Stimulated activated CD8-positive, alpha-beta memory T cell treated with anti-CD3 and anti-CD28 coated beads, Interleukin-4, amount 100 ng/mL, for 4 hours (primary cell): ENCODE data around the gene RCCD1.

ENCODE experiments used
- DNase-seq, 2 donors: peaks; one replicate each; pipeline ENCODE4 v3.0.0-alpha.2; 2020; ENCODE audit warnings: low read depth in 2 of 2, low spot score in 1 of 2

The RCCD1 gene

GRCh38 chr15:90962021-90962420 lies 7.3 kb downstream of the RCCD1 start:
- no peak for DNase-seq

GRCh38 chr15:90966262-90966661 lies 11.6 kb downstream of the RCCD1 start:
- no peak for DNase-seq

GRCh38 chr15:90967206-90967605 lies 12.5 kb downstream of the RCCD1 start:
- DNase-seq = no peak

- no peak for DNase-seq
These were observed 13.8 kb downstream of the RCCD1 start for GRCh38 chr15:90968434-90968833.

GRCh38 chr15:90970274-90970673 lies 15.6 kb downstream of the RCCD1 start:
- no peak for DNase-seq

GRCh38 chr15:90972133-90972532 lies 17.4 kb downstream of the RCCD1 start:
- no peak for DNase-seq

GRCh38 chr15:90974216-90974615 lies 19.5 kb downstream of the RCCD1 start:
- no peak for DNase-seq

GRCh38 chr15:90979582-90979981 lies 24.9 kb downstream of the RCCD1 start:
- no peak for DNase-seq

- DNase-seq = no peak
These were observed 27.0 kb downstream of the RCCD1 start for GRCh38 chr15:90981681-90982080.

- no peak for DNase-seq
These were observed 27.5 kb downstream of the RCCD1 start for GRCh38 chr15:90982135-90982534.

GRCh38 chr15:90986790-90987507 lies 32.3 kb downstream of the RCCD1 start:
- no peak for DNase-seq

- DNase-seq = no peak
These were observed 33.0 kb downstream of the RCCD1 start for GRCh38 chr15:90987561-90988141.

GRCh38 chr15:90988296-90988695 lies 33.6 kb downstream of the RCCD1 start:
- DNase-seq = no peak

- DNase-seq = no peak
These were observed 34.5 kb downstream of the RCCD1 start for GRCh38 chr15:90989040-90989768.

GRCh38 chr15:90990446-90990845 lies 35.8 kb downstream of the RCCD1 start:
- no peak for DNase-seq

- DNase-seq = no peak
These were observed 37.1 kb downstream of the RCCD1 start for GRCh38 chr15:90991587-90992285.

- DNase-seq = no peak
These were observed 39.4 kb downstream of the RCCD1 start for GRCh38 chr15:90994059-90994416.

- DNase-seq = peak; percentile 93 to 94
These were observed 40.0 kb downstream of the RCCD1 start, which contains the start of gene PRC1 for GRCh38 chr15:90994417-90995311. PRC1 (minus strand) TSS chr15:90994535; CDS start chr15:90994417, 118 bp downstream.

GRCh38 chr15:90998737-90999136 lies 44.1 kb downstream of the RCCD1 start:
- DNase-seq = no peak

- DNase-seq = no peak
These were observed 46.5 kb downstream of the RCCD1 start for GRCh38 chr15:91001209-91001608.

GRCh38 chr15:91007266-91007665 lies 52.6 kb downstream of the RCCD1 start:
- no peak for DNase-seq
